ENCODE measurements around the gene TAF3.

TAF3 gene

DNA sequence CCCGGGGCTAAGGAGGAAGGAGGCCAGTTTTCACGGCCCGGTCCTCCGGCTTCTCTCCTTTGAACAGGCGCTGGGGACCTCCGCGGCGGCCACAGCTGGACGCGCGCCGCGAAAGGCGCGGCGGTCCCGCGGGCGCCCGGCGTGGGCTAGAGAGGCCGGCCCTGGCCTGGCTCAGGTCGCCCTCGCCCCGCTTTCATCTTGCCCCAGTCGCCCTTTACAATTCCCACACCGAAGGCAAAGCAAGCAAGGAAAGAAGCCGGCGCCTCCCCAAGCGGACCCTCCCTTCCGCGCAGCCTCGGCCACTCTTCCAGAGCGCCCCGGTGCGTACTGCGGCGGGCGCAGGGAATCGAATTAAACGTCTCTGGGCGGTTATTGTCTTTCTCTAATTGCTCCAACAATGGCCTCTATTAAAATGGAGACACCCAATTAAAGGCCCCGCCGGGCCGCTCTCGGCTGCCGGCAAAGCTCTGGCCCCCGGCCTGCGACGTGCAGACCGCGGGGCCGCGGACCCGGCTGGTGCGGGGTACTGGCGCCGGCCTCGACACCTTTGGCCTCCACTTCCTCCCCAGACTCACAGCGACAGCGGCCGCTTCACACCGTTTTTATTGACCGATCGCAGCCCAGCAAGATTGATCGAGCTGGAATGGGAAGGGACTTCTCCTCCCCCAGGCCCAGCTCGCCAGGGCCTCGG is 231.7 kb downstream of the TAF3 start:
- peak in 1 of 2 experiments; percentile 12 for DNase-seq

GRCh38 chr10:8050556-8051108 is 232.3 kb downstream of the TAF3 start:
- peak in 1 of 2 experiments; percentile 9 for DNase-seq

DNA sequence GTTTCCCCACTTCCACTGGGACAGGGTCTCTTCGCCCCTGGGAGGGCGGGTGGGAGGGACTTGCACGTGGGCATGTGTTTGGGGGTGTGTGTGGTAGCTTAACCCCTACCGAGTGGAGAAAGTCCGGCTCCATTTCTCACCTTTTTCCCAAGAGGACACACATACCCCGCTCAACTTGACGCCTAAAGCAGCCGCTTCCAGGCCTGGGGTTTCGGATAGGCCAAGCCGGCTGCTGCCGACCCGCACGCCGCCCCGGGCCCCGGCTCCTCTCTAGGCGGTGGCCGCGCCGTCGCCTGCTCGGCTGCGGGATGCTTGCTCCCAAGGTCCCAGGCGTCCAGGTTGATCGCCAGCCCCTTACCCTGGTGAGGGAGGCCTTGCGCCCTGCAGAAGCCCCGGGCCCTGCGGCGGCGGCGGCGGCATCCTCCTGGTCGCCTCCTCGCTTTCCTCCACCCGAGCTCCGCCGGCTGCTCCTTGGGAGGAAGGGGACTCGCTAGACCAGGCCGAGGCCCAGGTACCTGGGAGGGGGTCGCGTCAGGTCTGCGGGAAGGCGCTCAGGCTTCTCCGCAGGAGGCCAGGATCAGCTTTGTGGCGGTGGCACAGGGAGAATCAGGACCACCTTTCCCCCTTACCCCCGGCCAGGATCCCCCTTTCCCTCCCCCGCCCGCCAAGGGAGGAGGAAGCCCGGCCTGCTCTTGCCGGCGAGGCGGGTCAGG is 233.0 kb downstream of the TAF3 start:
- DNase-seq = no peak

DNA sequence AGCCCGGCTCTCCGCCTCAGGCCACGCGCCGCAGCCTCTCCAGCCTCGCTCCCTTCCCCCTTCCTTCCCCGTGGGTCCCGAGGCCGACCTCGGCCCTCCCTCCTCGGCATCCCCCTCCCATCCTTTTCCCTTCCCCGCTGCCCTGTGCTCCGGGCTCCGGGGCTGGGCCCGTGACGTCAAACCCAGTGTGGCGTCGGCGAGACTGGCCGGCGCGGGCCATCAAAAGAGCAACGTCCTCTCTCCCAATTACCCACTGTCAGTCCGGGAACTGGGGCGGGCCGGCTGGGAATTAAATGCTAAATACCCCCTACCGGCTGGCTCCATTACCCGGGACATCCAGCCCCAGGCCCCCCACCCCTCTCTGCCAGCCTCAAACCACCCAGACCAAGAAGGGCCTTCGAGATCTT is 233.5 kb downstream of the TAF3 start:
- DNase-seq = no peak

DNA sequence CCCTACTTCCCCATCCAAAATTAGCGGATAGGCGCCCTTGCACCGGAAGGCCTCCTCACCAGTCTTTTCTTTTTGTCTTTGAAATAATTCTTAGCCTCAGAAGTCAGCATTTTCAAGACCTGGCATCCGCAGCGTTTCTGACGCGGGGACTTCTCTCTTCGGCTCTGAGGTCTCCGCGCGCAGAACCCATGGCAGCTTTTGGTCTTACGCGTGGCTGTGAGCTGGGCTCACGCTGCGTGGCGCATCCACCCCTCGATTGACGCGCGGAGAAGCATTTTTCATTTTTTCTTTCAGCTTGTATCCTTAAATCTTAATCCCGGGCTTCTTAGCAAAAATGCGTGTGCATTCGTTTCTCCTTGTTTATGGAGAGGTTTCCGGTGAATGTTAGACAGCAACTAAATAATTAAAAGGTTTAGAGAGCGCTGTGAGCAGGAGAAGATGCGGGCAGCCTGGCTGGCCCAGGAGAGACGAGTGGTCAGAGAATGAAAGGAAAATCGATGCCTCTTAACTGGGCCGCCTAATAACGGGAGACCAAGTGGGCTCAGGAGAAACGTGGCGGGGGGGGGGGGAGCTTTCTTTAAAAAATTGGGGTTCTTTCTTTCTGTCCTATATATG is 234.1 kb downstream of the TAF3 start:
- no peak for DNase-seq

GRCh38 chr10:8052956-8053445 is 234.7 kb downstream of the TAF3 start:
- no peak for DNase-seq

DNA sequence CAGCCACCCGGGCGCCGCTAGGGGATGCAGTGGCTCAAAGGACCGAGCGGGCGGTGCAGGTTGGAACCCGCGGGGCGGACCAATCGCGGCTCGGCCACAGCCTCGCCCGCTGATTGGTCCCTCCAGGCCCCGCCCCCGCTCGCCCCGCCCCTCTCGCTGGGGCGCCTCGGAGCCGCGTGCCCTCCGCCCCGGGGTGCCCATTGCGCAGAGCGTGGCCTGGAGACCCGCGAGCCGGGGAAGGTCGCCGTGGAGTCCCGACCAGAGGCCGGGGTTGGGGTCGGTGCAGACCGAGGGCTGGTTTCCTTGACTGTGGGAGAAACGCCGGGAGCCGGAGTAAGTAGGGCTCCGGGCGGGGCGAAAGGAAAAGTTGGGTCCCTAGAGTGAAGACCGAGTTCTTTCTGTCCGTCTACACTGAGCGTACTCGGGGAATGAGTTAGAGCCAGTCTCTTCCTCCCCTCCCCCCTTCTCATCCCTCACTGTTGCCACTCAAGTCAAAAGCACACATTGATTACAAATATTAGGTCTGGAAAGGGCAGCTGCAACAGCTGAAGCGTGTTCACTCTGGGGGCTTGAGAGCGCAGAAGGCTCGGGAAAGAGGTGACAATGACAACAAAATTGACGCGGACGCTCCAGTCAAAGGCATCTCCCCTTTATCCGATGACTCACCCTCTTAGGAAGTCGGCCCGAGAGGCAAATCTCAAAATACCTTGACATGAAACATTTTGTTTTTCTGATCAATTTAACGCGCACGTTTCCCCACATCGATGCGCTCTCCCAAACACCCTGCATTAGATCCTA is 235.3 kb downstream of the TAF3 start:
- peak; percentile 65 to 67 for DNase-seq

- DNase-seq = no peak
These were observed 235.9 kb downstream of the TAF3 start for GRCh38 chr10:8054244-8054493.

- DNase-seq = no peak
These were observed 236.4 kb downstream of the TAF3 start, which contains the start of gene GATA3 for GRCh38 chr10:8054494-8055407. Gene GATA3, plus strand, starts transcription at chr10:8054688. Its CDS starts 968 bp downstream, at chr10:8055656.

GRCh38 chr10:8055420-8056349 is 237.4 kb downstream of the TAF3 start:
- DNase-seq = no peak

DNA sequence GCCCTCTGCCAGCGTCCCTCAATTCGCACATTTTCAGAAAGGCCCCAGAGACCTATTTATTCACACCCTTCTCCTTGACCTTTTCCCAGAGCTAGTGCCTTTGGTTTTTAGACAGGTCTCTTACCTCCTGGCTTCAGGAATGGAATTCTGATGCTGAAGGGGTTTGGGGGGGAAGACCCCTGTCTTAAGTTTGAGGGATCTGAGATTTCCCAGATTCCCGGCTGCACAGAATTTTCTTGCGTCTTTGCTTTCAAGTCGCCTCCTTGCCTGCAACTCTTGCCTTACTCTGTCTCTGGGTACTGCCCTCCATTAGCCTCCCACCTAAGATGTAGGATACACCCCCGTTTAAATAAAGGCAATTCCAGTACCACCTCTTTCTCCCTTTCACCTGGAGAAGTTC is 238.1 kb downstream of the TAF3 start:
- DNase-seq = no peak

GRCh38 chr10:8056871-8057331 is 238.6 kb downstream of the TAF3 start:
- DNase-seq = no peak

GRCh38 chr10:8057636-8058273 is 239.4 kb downstream of the TAF3 start:
- DNase-seq = no peak

- DNase-seq = no peak
These were observed 240.2 kb downstream of the TAF3 start for GRCh38 chr10:8058274-8059111.

DNA sequence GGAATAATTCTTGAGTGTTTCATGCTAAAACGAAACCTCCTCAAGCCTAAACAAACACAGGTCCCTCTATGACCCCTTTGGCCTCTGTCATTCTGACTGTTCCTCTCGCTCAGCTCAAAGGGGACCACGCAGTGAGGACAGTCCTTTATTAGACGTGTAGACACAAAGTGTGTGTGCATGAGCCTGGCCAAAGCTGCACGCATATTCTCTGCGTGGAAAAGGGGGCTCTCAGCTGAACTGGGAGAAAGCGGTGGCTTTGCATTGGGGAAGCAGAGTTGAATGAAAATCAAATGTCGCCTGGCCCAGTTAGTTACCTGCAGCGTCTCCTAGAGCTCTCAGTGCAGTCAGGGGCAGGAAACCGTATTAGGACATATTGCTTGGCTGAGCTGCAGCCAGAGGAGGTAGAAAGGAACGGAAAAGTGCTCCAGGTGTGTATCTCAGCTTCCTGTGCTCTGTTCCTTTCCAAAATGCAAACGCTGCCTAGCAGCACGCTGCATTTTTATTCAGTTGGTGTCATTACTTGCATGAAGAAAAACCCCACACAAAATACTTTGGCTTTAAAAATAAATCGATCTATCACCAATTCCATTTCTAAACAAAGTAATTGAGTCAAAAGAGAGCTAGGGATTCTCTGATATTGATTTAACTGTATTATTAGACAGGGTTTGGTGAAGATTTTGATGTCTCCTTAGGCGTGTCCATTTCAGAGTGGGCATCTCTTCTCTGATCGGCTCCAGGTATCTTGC is 241.1 kb downstream of the TAF3 start:
- DNase-seq = no peak

- no peak for DNase-seq
These were observed 241.9 kb downstream of the TAF3 start for GRCh38 chr10:8060010-8060703.

DNA sequence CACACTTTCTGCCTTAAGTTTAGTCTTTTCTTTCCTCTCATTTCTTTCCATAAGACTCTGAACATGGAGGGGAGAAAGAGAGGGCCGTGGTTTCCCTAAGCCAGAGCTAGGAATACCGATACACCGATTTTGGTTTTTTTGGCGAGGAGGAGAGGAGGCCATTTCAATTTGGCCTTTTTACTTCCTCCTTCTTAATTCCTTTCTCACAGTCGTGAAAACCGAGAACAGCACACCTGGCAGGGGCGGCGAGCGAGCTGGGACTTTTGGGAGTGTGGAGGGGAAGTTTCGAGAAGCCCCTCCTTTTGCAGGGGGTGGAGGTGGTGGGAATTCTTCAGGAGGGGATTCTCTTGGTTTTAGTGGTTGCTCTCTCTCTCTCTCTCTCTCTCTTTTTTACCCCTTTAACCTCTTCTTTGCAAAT is 242.4 kb downstream of the TAF3 start:
- DNase-seq = no peak

Data from NCI-H2081 (cell line).